ENCODE data around the gene ASTN2.

Gene ASTN2

GRCh38 chr9:117218951-117219350, 195.9 kb downstream of the ASTN2 start:
- in situ Hi-C loops (cut with HindIII; ENCODE audit: low pct_ligation_motif_present, low sequenced_read_pairs) = no loop called here
- no peak for DNase-seq
- Histone ChIP-seq H3K27me3 (replicated peaks) (no peaks in the 10 kb centered on the region), H3K36me3 (replicated peaks) (no peaks in the 10 kb centered on the region), H3K27ac (no peak overlapping the region), H3K4me3 (ENCODE audit: low read depth, low read length) (no peak overlapping the region)
- TF ChIP-seq CTCF (IDR thresholded peaks at IDR 0.05; ENCODE audit: low read depth, low read length, missing control alignments) = no peak

DNA sequence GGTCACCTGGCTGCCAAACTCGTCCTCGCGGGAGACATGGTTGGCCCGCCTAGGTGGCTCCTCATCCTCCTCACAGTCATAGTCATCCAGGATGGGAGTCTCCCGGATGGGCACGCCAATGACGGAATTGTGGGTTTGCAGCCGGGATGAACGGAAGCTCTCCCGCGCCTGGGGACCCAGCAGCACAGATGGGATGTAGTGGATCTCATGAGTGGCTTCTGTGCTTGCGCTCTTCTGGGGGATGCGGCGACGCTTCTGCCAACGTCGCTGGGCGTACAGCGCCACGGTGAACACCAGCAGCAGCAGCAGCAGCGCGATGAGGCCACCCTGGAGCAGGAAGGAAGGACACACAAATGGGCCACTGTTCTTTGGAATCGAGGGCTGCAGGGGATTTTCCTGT, 200.4 kb downstream of the ASTN2 start:
- Histone ChIP-seq H3K27me3 (replicated peaks) (no peaks in the 10 kb centered on the region), H3K36me3 (replicated peaks) (no peaks in the 10 kb centered on the region), H3K4me3 (ENCODE audit: low read depth, low read length) (no peak overlapping the region), H3K27ac (no peak overlapping the region)
- DNase-seq = no peak
- in situ Hi-C loops (cut with HindIII; ENCODE audit: low pct_ligation_motif_present, low sequenced_read_pairs) = no loop called here
- TF ChIP-seq CTCF (IDR thresholded peaks at IDR 0.05; ENCODE audit: low read depth, low read length, missing control alignments) = no peak

GRCh38 chr9:117211280-117211679, 203.6 kb downstream of the ASTN2 start:
- Histone ChIP-seq H3K36me3 (replicated peaks) (no peaks in the 10 kb centered on the region), H3K4me3 (ENCODE audit: low read depth, low read length) (no peak overlapping the region), H3K27ac (no peak overlapping the region), H3K27me3 (replicated peaks) (no peaks in the 10 kb centered on the region)
- in situ Hi-C loops (cut with HindIII; ENCODE audit: low pct_ligation_motif_present, low sequenced_read_pairs) = no loop called here
- no peak for DNase-seq
- no peak for TF ChIP-seq CTCF (IDR thresholded peaks at IDR 0.05; ENCODE audit: low read depth, low read length, missing control alignments)

- Histone ChIP-seq H3K27ac (no peak overlapping the region), H3K27me3 (replicated peaks) (no peaks in the 10 kb centered on the region), H3K4me3 (ENCODE audit: low read depth, low read length) (no peak overlapping the region), H3K36me3 (replicated peaks) (no peaks in the 10 kb centered on the region)
- no peak for TF ChIP-seq CTCF (IDR thresholded peaks at IDR 0.05; ENCODE audit: low read depth, low read length, missing control alignments)
- in situ Hi-C loops (cut with HindIII; ENCODE audit: low pct_ligation_motif_present, low sequenced_read_pairs) = no loop called here
- DNase-seq = no peak
These were observed 209.1 kb downstream of the ASTN2 start for GRCh38 chr9:117205806-117206205.

DNA sequence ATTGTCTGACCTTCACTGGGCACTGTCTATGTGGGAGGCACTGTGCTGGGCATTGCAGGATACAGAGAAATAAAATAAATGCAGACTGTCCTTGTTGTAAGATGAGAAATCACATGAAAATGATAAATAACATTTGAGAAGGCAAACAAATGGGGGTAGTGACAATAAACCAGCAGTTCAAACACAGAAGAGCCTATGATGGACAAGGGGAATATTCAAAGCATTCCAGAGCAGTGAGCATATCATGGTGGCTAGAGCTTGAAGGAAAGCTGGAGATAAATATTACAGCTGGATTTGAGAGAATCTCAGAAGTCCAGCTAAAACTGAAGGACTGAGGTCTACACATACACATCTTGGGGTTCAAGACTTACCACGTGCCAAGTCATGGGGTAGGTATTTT, 209.9 kb downstream of the ASTN2 start:
- in situ Hi-C loops (cut with HindIII; ENCODE audit: low pct_ligation_motif_present, low sequenced_read_pairs) = no loop called here
- Histone ChIP-seq H3K27ac (no peak overlapping the region), H3K4me3 (ENCODE audit: low read depth, low read length) (no peak overlapping the region), H3K36me3 (replicated peaks) (no peaks in the 10 kb centered on the region), H3K27me3 (replicated peaks) (no peaks in the 10 kb centered on the region)
- DNase-seq = no peak
- TF ChIP-seq CTCF (IDR thresholded peaks at IDR 0.05; ENCODE audit: low read depth, low read length, missing control alignments) = no peak

- no peak overlapping the region for H3K27ac ChIP-seq
- no peak for TF ChIP-seq CTCF (IDR thresholded peaks at IDR 0.05; ENCODE audit: low read depth, low read length, missing control alignments)
- H3K36me3 ChIP-seq (replicated peaks) = no peaks in the 10 kb centered on the region
- H3K4me3 ChIP-seq (ENCODE audit: low read depth, low read length) = no peak overlapping the region
- H3K27me3 ChIP-seq (replicated peaks) = no peaks in the 10 kb centered on the region
- in situ Hi-C loops (cut with HindIII; ENCODE audit: low pct_ligation_motif_present, low sequenced_read_pairs) = no loop called here
- DNase-seq = no peak
These were observed 223.2 kb downstream of the ASTN2 start for GRCh38 chr9:117191504-117192261.

All from brain microvascular endothelial cell (primary cell).